ENCODE data around the gene RNF166. TPM values are rescaled to one million over a fixed set of nuclear protein-coding genes. Genes with fewer than 3 reads are reported as not detected.

RNF166 gene
- total RNA-seq, 1 donor from 2014 or later = 26.5 TPM

- no peak for TF ChIP-seq CTCF (IDR thresholded peaks at IDR 0.05; ENCODE audit: partially characterized antibody, unreplicated experiment)
- H3K4me3 Mint-ChIP-seq (ENCODE audit: unreplicated experiment) = no peak overlapping the region
- H3K9me3 Mint-ChIP-seq (ENCODE audit: unreplicated experiment) = no peaks in the 10 kb centered on the region
- H3K27me3 Mint-ChIP-seq (ENCODE audit: unreplicated experiment) = peaks cover 3% of the 10 kb centered on the region
- no peaks in the 10 kb centered on the region for H3K36me3 Mint-ChIP-seq (ENCODE audit: unreplicated experiment)
- no peaks in the 10 kb centered on the region for H3K4me1 Mint-ChIP-seq (ENCODE audit: low read depth, unreplicated experiment)
- no peak for DNase-seq
- no peak overlapping the region for H3K27ac Mint-ChIP-seq (ENCODE audit: unreplicated experiment)
These were observed 47.0 kb upstream of the RNF166 start for GRCh38 chr16:88753191-88753590.

- DNase-seq = no peak
- no peak overlapping the region for H3K4me3 Mint-ChIP-seq (ENCODE audit: unreplicated experiment)
- H3K9me3 Mint-ChIP-seq (ENCODE audit: unreplicated experiment) = no peaks in the 10 kb centered on the region
- no peak overlapping the region for H3K27ac Mint-ChIP-seq (ENCODE audit: unreplicated experiment)
- H3K27me3 Mint-ChIP-seq (ENCODE audit: unreplicated experiment) = peaks cover 3% of the 10 kb centered on the region
- no peaks in the 10 kb centered on the region for H3K4me1 Mint-ChIP-seq (ENCODE audit: low read depth, unreplicated experiment)
- TF ChIP-seq CTCF (IDR thresholded peaks at IDR 0.05; ENCODE audit: partially characterized antibody, unreplicated experiment) = no peak
- no peaks in the 10 kb centered on the region for H3K36me3 Mint-ChIP-seq (ENCODE audit: unreplicated experiment)
These were observed 46.3 kb upstream of the RNF166 start for GRCh38 chr16:88752386-88753002.

GRCh38 chr16:88750854-88751253 is 44.6 kb upstream of the RNF166 start:
- TF ChIP-seq CTCF (IDR thresholded peaks at IDR 0.05; ENCODE audit: partially characterized antibody, unreplicated experiment) = no peak
- no peak for DNase-seq
- Mint-ChIP-seq H3K36me3 (ENCODE audit: unreplicated experiment) (no peaks in the 10 kb centered on the region), H3K27ac (ENCODE audit: unreplicated experiment) (no peak overlapping the region), H3K9me3 (ENCODE audit: unreplicated experiment) (no peaks in the 10 kb centered on the region), H3K27me3 (ENCODE audit: unreplicated experiment) (peaks cover 9% of the 10 kb centered on the region), H3K4me1 (ENCODE audit: low read depth, unreplicated experiment) (no peaks in the 10 kb centered on the region), H3K4me3 (ENCODE audit: unreplicated experiment) (no peak overlapping the region)

- H3K36me3 Mint-ChIP-seq (ENCODE audit: unreplicated experiment) = no peaks in the 10 kb centered on the region
- no peak overlapping the region for H3K27ac Mint-ChIP-seq (ENCODE audit: unreplicated experiment)
- H3K4me3 Mint-ChIP-seq (ENCODE audit: unreplicated experiment) = no peak overlapping the region
- peaks cover 8% of the 10 kb centered on the region for H3K27me3 Mint-ChIP-seq (ENCODE audit: unreplicated experiment)
- no peaks in the 10 kb centered on the region for H3K9me3 Mint-ChIP-seq (ENCODE audit: unreplicated experiment)
- no peak for TF ChIP-seq CTCF (IDR thresholded peaks at IDR 0.05; ENCODE audit: partially characterized antibody, unreplicated experiment)
- H3K4me1 Mint-ChIP-seq (ENCODE audit: low read depth, unreplicated experiment) = no peaks in the 10 kb centered on the region
- no peak for DNase-seq
These were observed 43.1 kb upstream of the RNF166 start for GRCh38 chr16:88749358-88749757.

GRCh38 chr16:88748364-88748763 is 42.2 kb upstream of the RNF166 start:
- no peak overlapping the region for H3K27ac Mint-ChIP-seq (ENCODE audit: unreplicated experiment)

More at GRCh38 chr16:88748364-88748763, 42.2 kb upstream of the RNF166 start:
- H3K27me3 Mint-ChIP-seq (ENCODE audit: unreplicated experiment) = peaks cover 8% of the 10 kb centered on the region
- H3K4me1 Mint-ChIP-seq (ENCODE audit: low read depth, unreplicated experiment) = peaks cover 1% of the 10 kb centered on the region
- peaks cover 4% of the 10 kb centered on the region for H3K9me3 Mint-ChIP-seq (ENCODE audit: unreplicated experiment)
- no peak for DNase-seq
- no peaks in the 10 kb centered on the region for H3K36me3 Mint-ChIP-seq (ENCODE audit: unreplicated experiment)
- no peak for TF ChIP-seq CTCF (IDR thresholded peaks at IDR 0.05; ENCODE audit: partially characterized antibody, unreplicated experiment)
- no peak overlapping the region for H3K4me3 Mint-ChIP-seq (ENCODE audit: unreplicated experiment)
